Liver (tissue), 9 donors: ENCODE measurements around the gene ECI2. TPM values are rescaled to one million over a fixed set of nuclear protein-coding genes. Genes with fewer than 3 reads are reported as not detected.

Source experiments
- DNase-seq: peaks from one replicate; pipeline ENCODE4 v3.0.0-alpha.2; 2017; ENCODE audit warnings: low spot score
- H3K27ac ChIP-seq, 2 donors: one replicate each; pipeline ENCODE4 v1.7.0; 2013; ENCODE audit warnings: inconsistent platforms in 2 of 2, low read length in 2 of 2, control low read depth in 1 of 2, low read depth in 1 of 2, mild to moderate bottlenecking in 1 of 2
- H3K27me3 ChIP-seq, 4 donors: one replicate each; pipeline versions ENCODE4 v1.6.1 to v1.7.0; 2013; ENCODE audit warnings: low read length in 3 of 4, inconsistent platforms in 1 of 4, mild to moderate bottlenecking in 1 of 4, moderate library complexity in 1 of 4; ENCODE audit not compliant: control insufficient read depth in 4 of 4, insufficient read depth in 4 of 4
- H3K36me3 ChIP-seq, 4 donors: one replicate each; pipeline versions ENCODE4 v1.6.1 to v1.7.0; 2013; ENCODE audit warnings: low read length in 3 of 4, mild to moderate bottlenecking in 3 of 4, low read depth in 1 of 4, moderate library complexity in 1 of 4; ENCODE audit not compliant: control insufficient read depth in 4 of 4, insufficient read depth in 3 of 4
- H3K4me1 ChIP-seq, 4 donors: one replicate each; pipeline versions ENCODE4 v1.6.1 to v1.7.0; 2013; ENCODE audit warnings: low read length in 3 of 4, mild to moderate bottlenecking in 3 of 4, moderate library complexity in 1 of 4; ENCODE audit not compliant: control insufficient read depth in 4 of 4, insufficient read depth in 4 of 4
- H3K4me3 ChIP-seq, 3 donors: one replicate each; pipeline versions ENCODE4 v1.6.1 to v1.7.0; 2013; ENCODE audit warnings: low read length in 3 of 3, control low read depth in 1 of 3, low read depth in 1 of 3, mild to moderate bottlenecking in 1 of 3
- H3K9ac ChIP-seq, 2 donors: one replicate each; pipeline ENCODE4 v1.7.0; 2013; ENCODE audit warnings: low read length in 2 of 2, mild to moderate bottlenecking in 2 of 2, moderate library complexity in 2 of 2, control low read depth in 1 of 2, low read depth in 1 of 2
- H3K9me3 ChIP-seq, 4 donors: one replicate each; pipeline versions ENCODE4 v1.6.1 to v1.7.0; 2013; ENCODE audit warnings: low read length in 3 of 4; ENCODE audit not compliant: control insufficient read depth in 4 of 4
- ATF3 ChIP-seq: IDR thresholded peaks from 2 replicates; pipeline ENCODE4 v1.6.1; 2016; ENCODE audit warnings: antibody characterized with exemption
- FOXA1 ChIP-seq: IDR thresholded peaks from 2 replicates; pipeline ENCODE4 v1.6.1; 2016; ENCODE audit warnings: antibody characterized with exemption
- FOXA2 ChIP-seq: IDR thresholded peaks from 2 replicates; pipeline ENCODE4 v1.6.1; 2016; ENCODE audit warnings: antibody characterized with exemption
- GABPA ChIP-seq, 2 donors: IDR thresholded peaks in 1 of 2; conservative IDR thresholded peaks in 1 of 2; 2 replicates each; pipeline ENCODE4 v1.6.1; 2016; ENCODE audit warnings: antibody characterized with exemption in 2 of 2, mild to moderate bottlenecking in 1 of 2, moderate library complexity in 1 of 2
- HNF4A ChIP-seq, 2 donors: conservative IDR thresholded peaks; 2 replicates each; pipeline ENCODE4 v1.6.1; 2016; ENCODE audit warnings: antibody characterized with exemption in 2 of 2, mild to moderate bottlenecking in 2 of 2
- JUND ChIP-seq, 2 donors: IDR thresholded peaks; 2 replicates each; pipeline ENCODE4 v1.6.1; 2016; ENCODE audit warnings: antibody characterized with exemption in 2 of 2
- RAD21 ChIP-seq, 2 donors: IDR thresholded peaks; 2 replicates each; pipeline ENCODE4 v1.6.1; 2016; ENCODE audit warnings: antibody characterized with exemption in 2 of 2, mild to moderate bottlenecking in 2 of 2
- RXRA ChIP-seq, 2 donors: IDR thresholded peaks; 2 replicates each; pipeline ENCODE4 v1.6.1; 2017 to 2018; ENCODE audit warnings: antibody characterized with exemption in 2 of 2, mild to moderate bottlenecking in 1 of 2
- YY1 ChIP-seq: IDR thresholded peaks from 2 replicates; pipeline ENCODE4 v1.6.1; 2016; ENCODE audit warnings: antibody characterized with exemption, mild to moderate bottlenecking
- WGBS: extraction: QIAGEN DNeasy Blood & Tissue Kit; methylation state at CpG from one replicate; pipeline ENCODE4 v1.1.7; 2013; 5-methylcytosine and 5-hydroxymethylcytosine counted together
- polyA plus RNA-seq, 2 donors: library from polyadenylated mRNA; stranded (reverse) in 1 of 2; unstranded in 1 of 2; fragments of 200-250 nt in 1 of 2; fragments of >200 nt in 1 of 2; fragmentation: Nextera tagmentation in 1 of 2; extraction: Ambion mirVana in 1 of 2; gene quantifications; one replicate each; pipeline versions ENCODE4 v1.2.1 to v1.2.3, GENCODE V29; 2013 to 2015
- total RNA-seq, 2 donors: library from RNA; depleted of rRNA; stranded (reverse); fragments of >200 nt; gene quantifications; one replicate each; pipeline ENCODE4 v1.2.3, GENCODE V29; 2014
- donor health status: healthy.
- donor health status: healthy.
- donor health status: healthy.
- donor health status: healthy.
- donor health status: healthy.

The ECI2 gene
- total and polyA plus RNA-seq, 4 donors = 79.5 to 158 (median 126) TPM

GRCh38 chr6:4066029-4066755, 69.2 kb downstream of the ECI2 start:
- H3K9ac ChIP-seq = no peak overlapping the region
- H3K36me3 ChIP-seq = peaks cover 4 to 31% (median 22%) of the 10 kb centered on the region in 4 donors
- H3K27me3 ChIP-seq = no peaks in the 10 kb centered on the region
- DNase-seq = no peak
- TF ChIP-seq YY1 (no peak), JUND (IDR thresholded peaks at IDR 0.05) (peak; percentile 22 to 23), FOXA2 (peak; percentile 14), FOXA1 (no peak), RAD21 (IDR thresholded peaks at IDR 0.05) (peak; percentile 27 to 36), GABPA (IDR thresholded peaks at IDR 0.05 in 1 of 2, conservative IDR thresholded peaks at IDR 0.05 in 1 of 2) (no peak), ATF3 (peak; percentile 29), HNF4A (conservative IDR thresholded peaks at IDR 0.05) (peak; percentile 9 to 30), RXRA (IDR thresholded peaks at IDR 0.05) (peak in 1 of 2 donors; percentile 52)
- H3K4me1 ChIP-seq = peaks cover 4 to 12% (median 8%) of the 10 kb centered on the region in 4 donors
- H3K4me3 ChIP-seq = no peak overlapping the region
- no peaks in the 10 kb centered on the region for H3K9me3 ChIP-seq
- WGBS = 52% methylated on average over 7 of the region's 7 CpGs
- H3K27ac ChIP-seq = peak overlapping the region in 1 of 2 donors; percentile 20

Other genes starting within 250 kb of the ECI2 start
- not detected for gene FAM217A, start 56.4 kb downstream of the ECI2 start, total RNA-seq
- gene FAM217A, start 56.4 kb downstream of the ECI2 start, polyA plus RNA-seq = not detected